Hematopoietic multipotent progenitor cell treated with erythropoietin and hydrocortisone succinate and interleukin-3 and kit ligand, for 8 days (in vitro differentiated cells): ENCODE measurements around the gene SYNGR3.
"Not testable (repeated sequence)": the region's sequence is repeated elsewhere in the genome, so short reads cannot be mapped to it uniquely, and the experiment has no call there.

Experiments used
- DNase-seq: peaks from one replicate; pipeline ENCODE4 v3.0.0-alpha.2; 2015

The SYNGR3 gene

DNA sequence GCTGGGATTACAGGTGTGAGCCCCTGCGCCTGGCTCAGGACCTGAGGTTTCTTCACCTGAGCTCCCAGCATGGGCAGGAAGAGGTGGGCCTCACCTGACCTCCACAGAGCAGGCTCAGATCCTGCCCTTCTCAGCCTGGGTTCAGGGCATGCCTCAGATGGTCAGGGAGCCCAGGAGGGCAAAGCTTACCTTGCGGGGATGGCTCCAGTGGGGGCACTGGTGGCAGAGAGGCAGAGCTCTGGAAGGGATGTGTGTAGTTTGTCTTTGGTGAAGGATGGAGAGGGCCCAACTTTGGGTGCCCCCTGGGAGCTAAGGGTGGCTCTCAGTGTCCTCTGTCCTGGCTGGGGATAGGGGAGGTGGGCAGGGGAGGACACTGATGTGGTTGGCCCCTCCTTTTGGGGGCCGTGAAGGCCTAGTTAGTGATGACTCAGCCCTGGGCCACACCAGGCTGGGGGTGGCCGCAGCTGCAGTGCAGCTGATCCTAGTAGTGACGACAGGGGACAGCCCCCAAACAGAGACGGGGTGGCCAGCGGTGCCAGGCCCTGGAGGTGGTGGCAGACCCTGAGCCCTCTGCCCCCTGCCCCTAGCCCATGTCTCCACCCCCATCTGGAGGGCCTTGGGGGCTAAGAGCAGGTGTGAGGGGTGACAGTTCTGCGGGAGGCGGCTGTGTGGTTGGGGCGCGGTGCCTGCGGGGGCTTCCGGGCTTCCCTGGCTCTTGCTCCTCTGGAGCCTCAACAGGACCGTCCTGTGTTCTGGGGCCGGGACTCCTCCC is 42.7 kb downstream of the SYNGR3 start:
- DNase-seq = no peak

- no peak for DNase-seq
Observed at GRCh38 chr16:2033057-2033908, 43.5 kb downstream of the SYNGR3 start.

DNA sequence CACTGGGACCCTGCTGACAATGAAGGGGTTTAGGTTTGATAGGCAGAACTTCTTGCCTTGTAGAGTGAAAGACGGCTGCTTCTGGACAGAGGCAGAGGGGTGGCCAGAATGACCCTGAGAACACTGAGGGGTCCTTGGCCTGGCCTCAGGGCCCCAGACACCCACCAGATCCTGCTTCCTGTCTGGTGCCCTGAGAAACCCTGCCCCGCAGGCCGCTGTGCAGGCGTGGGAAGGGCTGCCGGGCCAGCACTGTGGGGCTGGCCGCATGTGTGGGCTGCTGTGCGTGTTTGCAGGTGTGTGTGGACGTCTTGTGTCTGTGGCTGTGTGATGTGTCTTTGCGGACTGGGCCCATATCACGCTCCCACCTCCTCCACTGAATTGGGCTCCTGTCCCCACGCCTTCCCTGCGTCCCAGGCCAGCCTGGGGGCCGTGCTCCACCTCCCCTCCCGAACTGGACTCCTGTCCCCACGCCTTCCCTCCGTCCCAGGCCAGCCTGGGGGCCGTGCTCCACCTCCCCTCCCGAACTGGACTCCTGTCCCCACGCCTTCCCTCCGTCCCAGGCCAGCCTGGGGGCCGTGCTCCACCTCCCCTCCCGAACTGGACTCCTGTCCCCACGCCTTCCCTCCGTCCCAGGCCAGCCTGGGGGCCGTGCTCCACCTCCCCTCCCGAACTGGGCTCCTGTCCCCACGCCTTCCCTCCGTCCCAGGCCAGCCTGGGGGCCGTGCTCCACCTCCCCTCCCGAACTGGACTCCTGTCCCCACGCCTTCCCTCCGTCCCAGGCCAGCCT is 44.3 kb downstream of the SYNGR3 start:
- not testable (repeated sequence) for DNase-seq

GRCh38 chr16:2034696-2035430 is 45.1 kb downstream of the SYNGR3 start:
- no peak for DNase-seq

- DNase-seq = no peak
Observed at GRCh38 chr16:2035431-2036199, 45.8 kb downstream of the SYNGR3 start.

GRCh38 chr16:2036200-2036966 is 46.6 kb downstream of the SYNGR3 start:
- DNase-seq = no peak

DNA sequence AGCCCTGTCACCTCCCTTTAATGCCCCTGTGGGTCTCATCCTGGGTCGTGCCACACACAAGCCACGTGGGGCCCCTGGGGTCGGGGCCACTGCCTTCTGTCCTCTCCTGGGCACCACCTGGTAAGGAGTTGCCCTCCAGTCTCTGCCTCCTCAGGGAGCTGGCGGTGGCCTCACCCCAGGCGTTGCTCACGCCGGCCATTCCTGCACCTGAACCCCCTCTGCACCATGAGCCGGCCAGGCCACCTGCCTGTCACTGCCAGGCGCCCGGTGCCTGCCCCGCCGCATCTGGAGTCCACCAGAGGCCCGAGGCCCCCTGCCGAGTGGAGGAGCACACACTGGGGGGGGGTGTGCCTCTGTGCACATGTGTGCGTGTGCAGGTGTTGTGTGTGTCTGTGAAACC is 47.3 kb downstream of the SYNGR3 start:
- no peak for DNase-seq

GRCh38 chr16:2037647-2038381 is 48.0 kb downstream of the SYNGR3 start:
- DNase-seq = no peak

- DNase-seq = no peak
Observed at GRCh38 chr16:2038382-2039231, 48.8 kb downstream of the SYNGR3 start.

- DNase-seq = no peak
Observed at GRCh38 chr16:2039274-2040031, 49.7 kb downstream of the SYNGR3 start.

DNA sequence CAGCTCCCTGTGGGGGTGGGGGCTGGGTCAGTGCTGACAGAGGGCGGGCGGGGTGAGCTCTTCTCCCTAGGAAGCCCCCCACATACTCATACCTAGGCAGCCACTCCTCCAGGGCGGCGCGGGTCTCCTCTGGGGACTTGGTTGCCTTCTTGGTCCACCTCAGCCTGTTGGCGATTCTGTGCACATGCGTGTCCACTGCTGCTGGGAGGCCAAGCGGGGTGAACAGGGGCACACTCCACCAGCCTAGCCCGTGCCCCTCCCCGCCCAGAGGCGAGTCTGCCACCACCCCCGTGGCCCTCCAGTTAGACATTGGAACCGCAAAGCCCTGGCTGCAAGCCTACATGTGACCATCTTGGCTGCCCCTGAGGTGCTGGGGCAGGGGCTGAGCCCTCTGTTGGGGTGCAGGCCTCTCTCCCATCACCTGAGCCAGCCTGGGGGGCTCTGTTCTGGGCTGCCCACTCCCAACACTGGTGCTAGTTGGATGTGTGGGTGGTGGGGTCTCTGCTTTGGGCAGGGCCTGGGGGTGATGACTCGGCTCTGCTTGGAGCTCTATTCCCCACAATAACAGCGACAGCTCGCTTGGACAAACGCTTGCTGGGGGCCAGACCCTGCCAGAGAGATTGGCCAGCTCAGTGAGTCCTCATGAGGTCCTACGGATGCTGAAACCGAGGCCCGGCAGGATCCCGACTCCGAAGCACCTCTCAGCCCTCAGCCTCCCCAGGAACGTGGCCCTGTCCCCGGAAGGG is 50.4 kb downstream of the SYNGR3 start:
- no peak for DNase-seq

DNA sequence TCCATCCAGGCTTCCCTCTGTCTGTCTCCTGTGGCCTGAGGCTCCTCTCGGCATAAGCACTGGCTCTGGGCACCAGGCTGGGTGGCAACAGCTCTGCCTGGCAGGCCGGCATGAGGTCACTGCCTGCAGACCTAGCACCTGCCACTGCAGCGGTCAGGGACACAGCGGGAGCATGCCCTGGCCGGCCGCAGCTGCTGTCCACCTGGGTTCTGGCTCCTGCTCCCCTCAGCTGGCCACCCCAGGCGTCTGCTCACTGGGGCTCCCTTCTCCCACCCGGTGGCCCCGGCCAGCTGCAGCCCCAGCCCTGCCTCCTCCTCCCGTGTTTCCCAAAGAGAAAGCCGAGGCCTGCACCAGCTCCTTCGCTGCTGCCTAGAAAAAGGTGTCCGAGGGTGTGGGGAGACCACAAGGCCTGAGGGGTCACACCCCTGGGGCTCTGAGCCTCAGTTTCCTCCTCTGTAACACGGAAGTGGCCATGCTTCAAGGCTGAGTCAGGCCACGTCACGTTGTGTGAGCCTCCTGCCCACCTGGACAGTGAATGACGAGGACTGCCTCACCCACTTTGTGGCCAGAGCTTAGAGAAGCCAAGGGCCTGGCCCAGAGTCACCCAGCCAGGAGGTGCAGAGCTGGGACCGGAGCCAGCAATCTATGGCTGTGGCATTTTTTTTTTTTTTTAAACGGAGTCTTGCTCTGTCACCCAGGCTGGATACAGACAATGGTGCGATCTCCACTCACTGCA is 51.2 kb downstream of the SYNGR3 start:
- DNase-seq = peak; percentile 24

DNA sequence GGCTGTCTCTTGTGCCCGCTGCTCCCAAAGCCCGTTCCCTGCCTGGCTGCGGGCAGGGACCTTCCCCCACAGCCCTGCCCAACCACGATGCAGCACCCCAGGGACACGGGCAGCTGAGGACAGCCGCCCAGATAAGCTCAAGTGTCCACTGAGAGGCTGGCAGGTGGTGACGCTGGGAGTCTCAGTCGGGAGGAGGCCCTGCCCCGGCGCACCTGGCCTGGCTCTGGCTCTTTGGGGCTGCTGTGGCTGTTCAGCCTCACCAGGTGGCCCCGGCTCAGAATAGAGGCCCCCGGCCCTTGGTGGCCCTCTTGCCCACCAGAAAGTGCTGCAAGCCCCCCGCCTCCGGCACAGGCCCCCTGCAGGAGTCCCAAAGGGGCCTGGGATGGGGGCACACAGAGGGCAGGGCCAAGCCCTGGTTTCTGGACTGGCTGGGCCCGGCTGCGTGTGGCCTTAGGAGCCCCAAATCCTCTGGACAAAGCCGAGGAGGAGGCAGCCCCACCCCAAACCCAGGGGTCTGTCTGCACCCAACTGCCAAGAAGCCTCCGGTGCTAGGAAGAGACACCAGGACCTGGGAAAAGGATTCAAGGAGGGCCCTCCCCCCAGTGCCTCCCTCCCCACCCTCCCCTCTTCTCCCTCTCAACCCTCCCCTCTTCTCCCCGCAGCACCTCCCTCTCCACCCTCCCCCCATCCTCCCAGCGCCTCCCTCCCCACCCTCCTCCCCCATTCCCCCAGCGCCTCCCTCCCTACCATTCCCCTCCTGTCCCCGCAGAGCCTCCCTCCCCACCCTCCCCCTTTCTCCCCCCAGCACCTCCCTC is 52.6 kb downstream of the SYNGR3 start:
- DNase-seq = no peak

- DNase-seq = no peak
Observed at GRCh38 chr16:2042986-2043666, 53.4 kb downstream of the SYNGR3 start.
